ENCODE measurements around the gene ARHGAP35. TPM values are rescaled to one million over a fixed set of nuclear protein-coding genes. Genes with fewer than 3 reads are reported as not detected.

The ARHGAP35 gene
- total and polyA plus RNA-seq, 10 donors: 2.3 to 49.4 (median 39.5) TPM

DNA sequence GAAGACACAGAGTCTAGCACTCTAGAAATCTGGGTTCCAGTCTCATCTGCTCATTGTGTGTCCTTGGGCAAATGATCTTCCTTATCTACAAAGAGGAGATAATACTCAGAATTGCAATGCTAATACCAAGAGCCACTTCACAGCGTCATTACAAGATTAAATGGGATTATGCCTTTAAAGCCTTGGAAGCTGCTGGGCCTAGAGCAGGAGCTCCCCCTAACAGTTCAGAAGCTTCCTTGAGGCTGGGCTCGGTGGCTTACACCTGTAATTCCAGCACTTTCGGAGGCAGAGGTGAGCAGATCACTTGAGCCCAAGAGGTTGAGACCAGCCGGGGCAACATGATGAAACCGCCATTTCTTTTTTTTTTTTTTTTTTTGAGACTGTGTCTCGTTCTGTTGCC is 37.7 kb upstream of the ARHGAP35 start:
- no peaks in the 10 kb centered on the region for H3K36me3 ChIP-seq
- no peak overlapping the region for H3K4me3 ChIP-seq
- 84 to 96% (median 93%) methylated on average over 6 of the region's 6 CpGs for WGBS, 5 donors
- H3K4me1 ChIP-seq: peaks cover 17 to 59% (median 45%) of the 10 kb centered on the region in 6 donors
- intact Hi-C loops (cut with DNase I; ENCODE audit: low total_unique reads): no loop called here
- no peaks in the 10 kb centered on the region for H3K27me3 ChIP-seq (replicated peaks in 1 of 7)
- peak overlapping the region in 5 of 8 donors; percentile 76 to 89 (median 82) for H3K27ac ChIP-seq
- TF ChIP-seq, protein P1, sequence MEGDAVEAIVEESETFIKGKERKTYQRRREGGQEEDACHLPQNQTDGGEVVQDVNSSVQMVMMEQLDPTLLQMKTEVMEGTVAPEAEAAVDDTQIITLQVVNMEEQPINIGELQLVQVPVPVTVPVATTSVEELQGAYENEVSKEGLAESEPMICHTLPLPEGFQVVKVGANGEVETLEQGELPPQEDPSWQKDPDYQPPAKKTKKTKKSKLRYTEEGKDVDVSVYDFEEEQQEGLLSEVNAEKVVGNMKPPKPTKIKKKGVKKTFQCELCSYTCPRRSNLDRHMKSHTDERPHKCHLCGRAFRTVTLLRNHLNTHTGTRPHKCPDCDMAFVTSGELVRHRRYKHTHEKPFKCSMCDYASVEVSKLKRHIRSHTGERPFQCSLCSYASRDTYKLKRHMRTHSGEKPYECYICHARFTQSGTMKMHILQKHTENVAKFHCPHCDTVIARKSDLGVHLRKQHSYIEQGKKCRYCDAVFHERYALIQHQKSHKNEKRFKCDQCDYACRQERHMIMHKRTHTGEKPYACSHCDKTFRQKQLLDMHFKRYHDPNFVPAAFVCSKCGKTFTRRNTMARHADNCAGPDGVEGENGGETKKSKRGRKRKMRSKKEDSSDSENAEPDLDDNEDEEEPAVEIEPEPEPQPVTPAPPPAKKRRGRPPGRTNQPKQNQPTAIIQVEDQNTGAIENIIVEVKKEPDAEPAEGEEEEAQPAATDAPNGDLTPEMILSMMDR (IDR thresholded peaks at IDR 0.05 in 8 of 11, conservative IDR thresholded peaks at IDR 0.05 in 3 of 11): no peak
- TF ChIP-seq POLR2AphosphoS5 (IDR thresholded peaks at IDR 0.05) (no peak), POLR2A (IDR thresholded peaks at IDR 0.05) (no peak)
- H3K9me3 ChIP-seq: no peaks in the 10 kb centered on the region
- no peak for DNase-seq

DNA sequence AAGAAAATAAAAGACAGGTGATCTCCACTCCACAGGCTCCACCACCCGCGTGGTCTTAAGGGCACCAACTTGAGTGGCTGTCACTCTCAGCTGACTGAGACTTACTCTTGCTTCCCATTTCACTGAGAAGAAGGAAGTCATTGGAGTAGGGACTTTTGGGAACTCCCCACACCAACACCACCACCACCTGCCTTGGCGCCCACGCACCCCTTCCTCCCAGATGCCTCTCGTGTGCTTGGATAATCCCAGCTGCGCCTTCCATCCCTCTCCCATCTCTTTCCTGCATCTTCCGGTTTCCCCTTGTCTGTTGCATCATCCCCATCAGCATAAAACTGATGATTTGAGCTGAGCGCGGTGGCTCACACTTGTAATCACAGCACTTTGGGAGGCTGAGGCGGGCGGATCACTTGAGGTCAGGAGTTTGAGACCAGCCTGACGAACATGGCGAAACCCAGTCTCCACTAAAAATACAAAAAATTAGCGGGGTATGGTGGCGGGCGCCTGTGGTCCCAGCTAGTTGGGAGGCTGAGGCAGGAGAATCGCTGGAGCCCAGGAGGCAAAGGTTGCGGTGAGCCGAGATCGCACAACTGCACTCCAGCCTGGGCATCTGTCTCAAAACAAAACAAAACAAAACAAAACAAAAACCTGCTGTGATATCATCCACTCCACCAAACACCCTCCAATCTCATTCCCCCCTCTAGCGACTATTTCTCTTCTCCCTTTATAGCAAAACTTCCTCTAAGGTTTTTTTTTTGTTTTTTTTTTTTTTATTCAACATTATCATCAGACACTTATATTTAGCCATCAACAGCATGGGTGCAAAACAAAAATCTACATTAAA is 35.7 kb upstream of the ARHGAP35 start:
- intact Hi-C loops (cut with DNase I; ENCODE audit: low total_unique reads): no loop called here
- peak overlapping the region in 1 of 8 donors; percentile 34 for H3K4me3 ChIP-seq
- H3K27me3 ChIP-seq (replicated peaks in 1 of 7): no peaks in the 10 kb centered on the region
- TF ChIP-seq, protein P1 (IDR thresholded peaks at IDR 0.05 in 8 of 11, conservative IDR thresholded peaks at IDR 0.05 in 3 of 11): peak in 3 of 11 experiments; percentile 17 to 37 (median 23)
- TF ChIP-seq POLR2A (IDR thresholded peaks at IDR 0.05) (no peak), POLR2AphosphoS5 (IDR thresholded peaks at IDR 0.05) (peak in 1 of 3 donors; percentile 33)
- H3K4me1 ChIP-seq: peaks cover 17 to 56% (median 42%) of the 10 kb centered on the region in 6 donors
- 59 to 76% (median 69%) methylated on average over 21 of the region's 21 CpGs for whole genome bisulfite sequencing, 5 donors
- H3K27ac ChIP-seq: peak overlapping the region; percentile 48 to 87 (median 80)
- H3K9me3 ChIP-seq: no peaks in the 10 kb centered on the region
- DNase-seq: peak; percentile 75
- no peaks in the 10 kb centered on the region for H3K36me3 ChIP-seq

DNA sequence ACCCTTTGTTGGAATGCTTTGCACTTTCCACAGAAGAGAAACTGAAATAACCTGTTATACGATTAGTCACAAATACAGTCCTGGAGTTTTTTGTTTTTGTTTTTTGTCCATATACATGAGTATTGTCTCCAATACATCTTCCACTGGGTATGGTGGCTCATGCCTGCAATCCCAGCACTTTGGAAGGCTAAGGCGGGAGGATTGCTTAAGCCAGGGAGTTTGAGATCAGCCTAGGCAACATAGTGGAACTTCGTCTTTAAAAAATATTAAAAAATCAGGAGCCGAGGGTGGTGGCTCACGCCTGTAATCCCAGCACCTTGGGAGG is 35.1 kb upstream of the ARHGAP35 start:
- H3K4me3 ChIP-seq: no peak overlapping the region
- H3K4me1 ChIP-seq: peaks cover 13 to 50% (median 36%) of the 10 kb centered on the region in 6 donors
- H3K36me3 ChIP-seq: no peaks in the 10 kb centered on the region
- intact Hi-C loops (cut with DNase I; ENCODE audit: low total_unique reads): no loop called here
- DNase-seq: no peak
- H3K27me3 ChIP-seq (replicated peaks in 1 of 7): no peaks in the 10 kb centered on the region
- 87 to 94% (median 89%) methylated on average over 5 of the region's 5 CpGs for WGBS, 5 donors
- TF ChIP-seq, protein P1 (IDR thresholded peaks at IDR 0.05 in 8 of 11, conservative IDR thresholded peaks at IDR 0.05 in 3 of 11): no peak
- TF ChIP-seq POLR2AphosphoS5 (IDR thresholded peaks at IDR 0.05) (no peak), POLR2A (IDR thresholded peaks at IDR 0.05) (no peak)
- no peaks in the 10 kb centered on the region for H3K9me3 ChIP-seq
- H3K27ac ChIP-seq: peak overlapping the region in 4 of 8 donors; percentile 80 to 87 (median 83)

DNA sequence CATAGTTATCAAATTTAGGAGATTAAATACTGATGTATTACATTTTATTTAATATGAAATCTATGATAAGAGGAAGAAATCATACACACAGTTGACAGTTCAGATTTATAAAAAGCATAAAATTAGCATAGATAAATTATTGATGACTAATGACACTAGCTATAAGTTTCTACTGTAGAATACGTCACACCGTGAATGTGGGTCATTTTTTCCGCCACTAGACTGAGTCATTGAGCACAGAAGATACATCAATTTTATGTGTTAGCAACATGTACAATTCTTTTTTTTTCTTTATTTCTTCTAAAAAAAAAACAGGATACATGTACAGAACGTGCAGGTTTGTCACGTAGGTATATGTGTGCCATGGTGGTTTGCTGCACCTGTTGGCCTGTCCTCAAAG is 32.3 kb upstream of the ARHGAP35 start:
- H3K27me3 ChIP-seq (replicated peaks in 1 of 7): no peaks in the 10 kb centered on the region
- H3K4me1 ChIP-seq: peaks cover 0 to 25% (median 13%) of the 10 kb centered on the region in 6 donors
- H3K27ac ChIP-seq: no peak overlapping the region
- H3K36me3 ChIP-seq: no peaks in the 10 kb centered on the region
- 68 to 76% (median 72%) methylated on average over 5 of the region's 5 CpGs for WGBS, 5 donors
- DNase-seq: no peak
- no peak overlapping the region for H3K4me3 ChIP-seq
- no peaks in the 10 kb centered on the region for H3K9me3 ChIP-seq
- intact Hi-C loops (cut with DNase I; ENCODE audit: low total_unique reads): no loop called here
- TF ChIP-seq POLR2AphosphoS5 (IDR thresholded peaks at IDR 0.05) (no peak), POLR2A (IDR thresholded peaks at IDR 0.05) (no peak)
- TF ChIP-seq, protein P1 (IDR thresholded peaks at IDR 0.05 in 8 of 11, conservative IDR thresholded peaks at IDR 0.05 in 3 of 11): no peak
